ENCODE measurements around the gene EPHA4.

Gene EPHA4

GRCh38 chr2:221569425-221569845, 2.7 kb downstream of the EPHA4 start:
- in situ Hi-C loops (cut with HindIII; ENCODE audit: low pct_unique_long_range_greater_than_20kb, low sequenced_read_pairs) = no loop called here
- no peak for DNase-seq (ENCODE audit: low read depth in 1 of 2, low spot score in 1 of 2)
- no peak for TF ChIP-seq JUND (IDR thresholded peaks at IDR 0.05; ENCODE audit: low read depth)

- no peak for TF ChIP-seq JUND (IDR thresholded peaks at IDR 0.05; ENCODE audit: low read depth)
- no peak for DNase-seq (ENCODE audit: low read depth in 1 of 2, low spot score in 1 of 2)
- in situ Hi-C loops (cut with HindIII; ENCODE audit: low pct_unique_long_range_greater_than_20kb, low sequenced_read_pairs) = no loop called here
These were observed 3.8 kb downstream of the EPHA4 start for GRCh38 chr2:221568299-221568698.

- in situ Hi-C loops (cut with HindIII; ENCODE audit: low pct_unique_long_range_greater_than_20kb, low sequenced_read_pairs) = no loop called here
- no peak for DNase-seq (ENCODE audit: low read depth in 1 of 2, low spot score in 1 of 2)
- TF ChIP-seq JUND (IDR thresholded peaks at IDR 0.05; ENCODE audit: low read depth) = no peak
These were observed 4.3 kb downstream of the EPHA4 start for GRCh38 chr2:221567809-221568208.

GRCh38 chr2:221567231-221567760, 4.8 kb downstream of the EPHA4 start:
- TF ChIP-seq JUND (IDR thresholded peaks at IDR 0.05; ENCODE audit: low read depth) = no peak
- no peak for DNase-seq (ENCODE audit: low read depth in 1 of 2, low spot score in 1 of 2)
- in situ Hi-C loops (cut with HindIII; ENCODE audit: low pct_unique_long_range_greater_than_20kb, low sequenced_read_pairs) = no loop called here

GRCh38 chr2:221563270-221563985, 8.7 kb downstream of the EPHA4 start:
- DNase-seq (ENCODE audit: low read depth in 1 of 2, low spot score in 1 of 2) = no peak
- no peak for TF ChIP-seq JUND (IDR thresholded peaks at IDR 0.05; ENCODE audit: low read depth)
- in situ Hi-C loops (cut with HindIII; ENCODE audit: low pct_unique_long_range_greater_than_20kb, low sequenced_read_pairs) = no loop called here

- no peak for TF ChIP-seq JUND (IDR thresholded peaks at IDR 0.05; ENCODE audit: low read depth)
- in situ Hi-C loops (cut with HindIII; ENCODE audit: low pct_unique_long_range_greater_than_20kb, low sequenced_read_pairs) = no loop called here
- no peak for DNase-seq (ENCODE audit: low read depth in 1 of 2, low spot score in 1 of 2)
These were observed 9.9 kb downstream of the EPHA4 start for GRCh38 chr2:221562226-221562625.

GRCh38 chr2:221561770-221562169, 10.3 kb downstream of the EPHA4 start:
- TF ChIP-seq JUND (IDR thresholded peaks at IDR 0.05; ENCODE audit: low read depth) = no peak

GRCh38 chr2:221559991-221560390, 12.1 kb downstream of the EPHA4 start:
- in situ Hi-C loops (cut with HindIII; ENCODE audit: low pct_unique_long_range_greater_than_20kb, low sequenced_read_pairs) = no loop called here
- no peak for TF ChIP-seq JUND (IDR thresholded peaks at IDR 0.05; ENCODE audit: low read depth)
- no peak for DNase-seq (ENCODE audit: low read depth in 1 of 2, low spot score in 1 of 2)

More at GRCh38 chr2:221561770-221562169, 10.3 kb downstream of the EPHA4 start:
- in situ Hi-C loops (cut with HindIII; ENCODE audit: low pct_unique_long_range_greater_than_20kb, low sequenced_read_pairs) = no loop called here
- DNase-seq (ENCODE audit: low read depth in 1 of 2, low spot score in 1 of 2) = no peak

GRCh38 chr2:221558107-221558506, 14.0 kb downstream of the EPHA4 start:
- in situ Hi-C loops (cut with HindIII; ENCODE audit: low pct_unique_long_range_greater_than_20kb, low sequenced_read_pairs) = no loop called here
- TF ChIP-seq JUND (IDR thresholded peaks at IDR 0.05; ENCODE audit: low read depth) = no peak

GRCh38 chr2:221555494-221555846, 16.6 kb downstream of the EPHA4 start:
- TF ChIP-seq JUND (IDR thresholded peaks at IDR 0.05; ENCODE audit: low read depth) = no peak
- DNase-seq (ENCODE audit: low read depth in 1 of 2, low spot score in 1 of 2) = no peak
- in situ Hi-C loops (cut with HindIII; ENCODE audit: low pct_unique_long_range_greater_than_20kb, low sequenced_read_pairs) = no loop called here

More at GRCh38 chr2:221558107-221558506, 14.0 kb downstream of the EPHA4 start:
- no peak for DNase-seq (ENCODE audit: low read depth in 1 of 2, low spot score in 1 of 2)

GRCh38 chr2:221554769-221555493, 17.2 kb downstream of the EPHA4 start:
- TF ChIP-seq JUND (IDR thresholded peaks at IDR 0.05; ENCODE audit: low read depth) = no peak
- no peak for DNase-seq (ENCODE audit: low read depth in 1 of 2, low spot score in 1 of 2)
- in situ Hi-C loops (cut with HindIII; ENCODE audit: low pct_unique_long_range_greater_than_20kb, low sequenced_read_pairs) = no loop called here

GRCh38 chr2:221553333-221553732, 18.8 kb downstream of the EPHA4 start:
- no peak for TF ChIP-seq JUND (IDR thresholded peaks at IDR 0.05; ENCODE audit: low read depth)
- DNase-seq (ENCODE audit: low read depth in 1 of 2, low spot score in 1 of 2) = no peak
- in situ Hi-C loops (cut with HindIII; ENCODE audit: low pct_unique_long_range_greater_than_20kb, low sequenced_read_pairs) = no loop called here

GRCh38 chr2:221552291-221552690, 19.8 kb downstream of the EPHA4 start:
- TF ChIP-seq JUND (IDR thresholded peaks at IDR 0.05; ENCODE audit: low read depth) = no peak
- DNase-seq (ENCODE audit: low read depth in 1 of 2, low spot score in 1 of 2) = no peak
- in situ Hi-C loops (cut with HindIII; ENCODE audit: low pct_unique_long_range_greater_than_20kb, low sequenced_read_pairs) = no loop called here

All from T47D (cell line).